ENCODE measurements around the gene NOC2L. TPM values are rescaled to one million over a fixed set of nuclear protein-coding genes. Genes with fewer than 3 reads are reported as not detected.

The NOC2L gene
- total RNA-seq, 1 donor from 2014 or later: 69.8 TPM

- no peak for DNase-seq (ENCODE audit: low spot score in 2 of 2, unreplicated experiment in 2 of 2)
- Mint-ChIP-seq H3K4me1 (peaks cover 14% of the 10 kb centered on the region), H3K9me3 (peaks cover 3% of the 10 kb centered on the region), H3K36me3 (peaks cover 6% of the 10 kb centered on the region), H3K27me3 (ENCODE audit: low read depth) (peaks cover 11% of the 10 kb centered on the region), H3K4me3 (no peak overlapping the region), H3K27ac (no peak overlapping the region)
- TF ChIP-seq, protein P1, sequence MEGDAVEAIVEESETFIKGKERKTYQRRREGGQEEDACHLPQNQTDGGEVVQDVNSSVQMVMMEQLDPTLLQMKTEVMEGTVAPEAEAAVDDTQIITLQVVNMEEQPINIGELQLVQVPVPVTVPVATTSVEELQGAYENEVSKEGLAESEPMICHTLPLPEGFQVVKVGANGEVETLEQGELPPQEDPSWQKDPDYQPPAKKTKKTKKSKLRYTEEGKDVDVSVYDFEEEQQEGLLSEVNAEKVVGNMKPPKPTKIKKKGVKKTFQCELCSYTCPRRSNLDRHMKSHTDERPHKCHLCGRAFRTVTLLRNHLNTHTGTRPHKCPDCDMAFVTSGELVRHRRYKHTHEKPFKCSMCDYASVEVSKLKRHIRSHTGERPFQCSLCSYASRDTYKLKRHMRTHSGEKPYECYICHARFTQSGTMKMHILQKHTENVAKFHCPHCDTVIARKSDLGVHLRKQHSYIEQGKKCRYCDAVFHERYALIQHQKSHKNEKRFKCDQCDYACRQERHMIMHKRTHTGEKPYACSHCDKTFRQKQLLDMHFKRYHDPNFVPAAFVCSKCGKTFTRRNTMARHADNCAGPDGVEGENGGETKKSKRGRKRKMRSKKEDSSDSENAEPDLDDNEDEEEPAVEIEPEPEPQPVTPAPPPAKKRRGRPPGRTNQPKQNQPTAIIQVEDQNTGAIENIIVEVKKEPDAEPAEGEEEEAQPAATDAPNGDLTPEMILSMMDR (IDR thresholded peaks at IDR 0.05; ENCODE audit: unreplicated experiment): no peak
Measured at GRCh38 chr1:973459-974292, 14.6 kb upstream of the NOC2L start.

GRCh38 chr1:972726-973458 is 13.8 kb upstream of the NOC2L start:
- TF ChIP-seq, protein P1 (IDR thresholded peaks at IDR 0.05; ENCODE audit: unreplicated experiment): no peak

DNA sequence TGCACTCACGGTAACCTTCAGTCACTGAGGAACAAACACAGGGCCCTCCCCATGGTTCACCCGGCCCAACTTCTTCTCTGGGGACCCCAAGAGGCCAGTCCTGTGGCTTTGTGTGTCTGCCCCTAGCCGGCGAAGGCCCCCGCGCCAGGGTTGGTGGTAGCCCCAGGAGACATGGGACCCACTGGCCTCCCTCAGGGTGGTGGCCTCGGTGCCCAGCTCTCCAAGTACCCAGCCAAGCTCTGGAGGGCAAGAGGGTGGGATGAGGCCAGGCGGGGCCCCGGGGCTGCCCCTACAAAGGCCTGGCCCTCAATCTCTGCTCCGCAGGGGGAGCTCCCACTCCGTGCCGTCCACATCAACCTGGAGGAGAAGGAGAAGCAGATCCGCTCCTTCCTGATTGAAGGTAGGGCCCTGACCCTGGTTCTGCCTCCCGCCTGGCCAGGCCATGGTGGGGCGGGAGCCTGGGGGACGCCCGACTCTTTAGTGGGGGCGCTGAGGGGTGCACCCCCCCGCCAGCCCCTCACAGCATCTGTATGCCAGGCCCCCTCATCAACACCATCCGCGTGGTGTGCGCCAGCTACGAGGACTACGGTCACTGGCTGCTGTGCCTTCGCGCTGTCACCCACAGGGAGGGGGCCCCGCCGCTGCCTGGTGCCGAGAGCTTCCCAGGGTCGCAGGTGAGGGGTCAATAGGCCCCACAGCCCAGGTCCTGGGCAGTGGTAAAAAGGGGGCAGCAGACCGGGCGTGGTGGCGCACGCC is 12.9 kb upstream of the NOC2L start:
- DNase-seq (ENCODE audit: low spot score in 2 of 2, unreplicated experiment in 2 of 2): no peak
- peaks cover 17% of the 10 kb centered on the region for H3K27me3 Mint-ChIP-seq (ENCODE audit: low read depth)
- H3K4me3 Mint-ChIP-seq: peak overlapping the region; percentile 62
- TF ChIP-seq, protein P1 (IDR thresholded peaks at IDR 0.05; ENCODE audit: unreplicated experiment): no peak
- no peak overlapping the region for H3K27ac Mint-ChIP-seq
- H3K36me3 Mint-ChIP-seq: peaks cover 2% of the 10 kb centered on the region
- H3K9me3 Mint-ChIP-seq: no peaks in the 10 kb centered on the region
- H3K4me1 Mint-ChIP-seq: peaks cover 11% of the 10 kb centered on the region

More at GRCh38 chr1:972726-973458, 13.8 kb upstream of the NOC2L start:
- peaks cover 2% of the 10 kb centered on the region for H3K36me3 Mint-ChIP-seq
- H3K4me3 Mint-ChIP-seq: no peak overlapping the region
- H3K27ac Mint-ChIP-seq: no peak overlapping the region
- peaks cover 11% of the 10 kb centered on the region for H3K4me1 Mint-ChIP-seq
- H3K9me3 Mint-ChIP-seq: no peaks in the 10 kb centered on the region
- DNase-seq (ENCODE audit: low spot score in 2 of 2, unreplicated experiment in 2 of 2): no peak
- H3K27me3 Mint-ChIP-seq (ENCODE audit: low read depth): peaks cover 17% of the 10 kb centered on the region

- Mint-ChIP-seq H3K4me3 (peak overlapping the region; percentile 62), H3K36me3 (peaks cover 2% of the 10 kb centered on the region), H3K4me1 (peaks cover 11% of the 10 kb centered on the region), H3K27me3 (ENCODE audit: low read depth) (peaks cover 17% of the 10 kb centered on the region), H3K27ac (no peak overlapping the region), H3K9me3 (no peaks in the 10 kb centered on the region)
- DNase-seq (ENCODE audit: low spot score in 2 of 2, unreplicated experiment in 2 of 2): no peak
- TF ChIP-seq, protein P1 (IDR thresholded peaks at IDR 0.05; ENCODE audit: unreplicated experiment): no peak
Measured at GRCh38 chr1:970973-971730, 12.1 kb upstream of the NOC2L start.

Data from mesothelial cell of epicardium (in vitro differentiated cells).